Neural cell (in vitro differentiated cells): ENCODE measurements around the gene GPR152. TPM values are rescaled to one million over a fixed set of nuclear protein-coding genes. Genes with fewer than 3 reads are reported as not detected.

Experiments
- H2AFZ ChIP-seq: fragments of 200-600, 300-800 bp; sonication (generic), shearing (Covaris generic); 2 replicates; pipeline ENCODE4 v1.6.0; 2014; ENCODE audit warnings: low read depth, mild to moderate bottlenecking, antibody characterized with exemption, low read length, moderate library complexity
- H3F3A ChIP-seq: fragments of 200-600 bp; shearing (Covaris generic); 2 replicates; pipeline ENCODE4 v1.6.1; 2016; ENCODE audit warnings: mild to moderate bottlenecking, moderate library complexity, mixed read lengths, antibody characterized with exemption, low read length; ENCODE audit not compliant: insufficient read depth, poor library complexity, severe bottlenecking
- H3K27ac ChIP-seq: fragments of 200-600, 300-800 bp; sonication (generic), shearing (Covaris generic); 2 replicates; pipeline ENCODE4 v1.5.1; 2014; ENCODE audit warnings: mild to moderate bottlenecking, low read length, moderate library complexity
- H3K27me3 ChIP-seq: fragments of 300-800, 200-600 bp; sonication (generic), shearing (Covaris generic); 2 replicates; pipeline ENCODE4 v1.6.0; 2014; ENCODE audit warnings: mild to moderate bottlenecking, low read depth, low read length, moderate library complexity; ENCODE audit not compliant: insufficient read depth
- H3K36me3 ChIP-seq: fragments of 300-800, 200-600 bp; sonication (generic), shearing (Covaris generic); 2 replicates; pipeline ENCODE4 v1.5.1; 2014; ENCODE audit warnings: mild to moderate bottlenecking, antibody characterized with exemption, low read length, moderate library complexity; ENCODE audit not compliant: insufficient read depth
- H3K4me2 ChIP-seq: fragments of 300-800, 200-600 bp; sonication (generic), shearing (Covaris generic); 2 replicates; pipeline ENCODE4 v1.6.0; 2014; ENCODE audit warnings: mild to moderate bottlenecking, low read length
- H3K4me3 ChIP-seq: fragments of 300-800, 200-600 bp; sonication (generic), shearing (Covaris generic); 2 replicates; pipeline ENCODE4 v1.5.1; 2014; ENCODE audit warnings: mild to moderate bottlenecking, low read length, moderate library complexity
- H3K79me2 ChIP-seq: fragments of 200-600 bp; shearing (Covaris generic); replicated peaks from 2 replicates; pipeline ENCODE4 v1.6.0; 2014; ENCODE audit warnings: mild to moderate bottlenecking, low read length, moderate library complexity; ENCODE audit not compliant: insufficient read depth
- H3K9ac ChIP-seq: fragments of 300-800, 200-600 bp; sonication (generic), shearing (Covaris generic); 2 replicates; pipeline ENCODE4 v1.6.1; 2016; ENCODE audit warnings: mild to moderate bottlenecking, low read length, mixed read lengths
- H3K9me2 ChIP-seq: fragments of 200-600 bp; shearing (Covaris generic); 2 replicates; pipeline ENCODE4 v1.6.1; 2016; ENCODE audit warnings: mild to moderate bottlenecking, low read length, mixed read lengths; ENCODE audit not compliant: insufficient read depth
- H3K9me3 ChIP-seq: fragments of 200-600, 300-800 bp; sonication (generic), shearing (Covaris generic); 2 replicates; pipeline ENCODE4 v1.6.1; 2016; ENCODE audit warnings: mild to moderate bottlenecking, mixed run types, low read length, moderate library complexity, mixed read lengths
- H4K20me1 ChIP-seq: fragments of 200-600 bp; shearing (Covaris generic); 2 replicates; pipeline ENCODE4 v1.6.1; 2016; ENCODE audit warnings: mild to moderate bottlenecking, mixed run types; ENCODE audit not compliant: insufficient read depth
- EP300 ChIP-seq: fragments of 450-650 bp; conservative IDR thresholded peaks from 2 replicates; pipeline ENCODE4 v1.6.1; 2014; ENCODE audit warnings: antibody characterized with exemption, mild to moderate bottlenecking, moderate library complexity; ENCODE audit not compliant: poor library complexity, severe bottlenecking
- EZH2 ChIP-seq: fragments of 200-600, 300-800 bp; shearing (Covaris generic), sonication (generic); IDR thresholded peaks from 2 replicates; pipeline ENCODE4 v1.6.1; 2014; ENCODE audit warnings: antibody characterized with exemption, low read length, borderline replicate concordance, mild to moderate bottlenecking; ENCODE audit not compliant: insufficient read depth, poor library complexity, severe bottlenecking
- MXI1 ChIP-seq: fragments of 450-650 bp; conservative IDR thresholded peaks from 2 replicates; pipeline ENCODE4 v1.6.1; 2014; ENCODE audit warnings: antibody characterized with exemption, mild to moderate bottlenecking; ENCODE audit not compliant: poor library complexity, severe bottlenecking
- POLR2AphosphoS5 ChIP-seq: IDR thresholded peaks from 2 replicates; pipeline ENCODE4 v1.6.1; 2012
- RAD21 ChIP-seq: fragments of 450-650 bp; conservative IDR thresholded peaks from 2 replicates; pipeline ENCODE4 v1.6.1; 2014; ENCODE audit warnings: antibody characterized with exemption, mild to moderate bottlenecking, moderate library complexity
- SMC3 ChIP-seq: fragments of 450-650 bp; conservative IDR thresholded peaks from 2 replicates; pipeline ENCODE4 v1.6.1; 2014; ENCODE audit warnings: antibody characterized with exemption, mild to moderate bottlenecking, moderate library complexity; ENCODE audit not compliant: poor library complexity
- TAF1 ChIP-seq: IDR thresholded peaks from 2 replicates; pipeline ENCODE4 v1.6.1; 2012; ENCODE audit warnings: low read depth
- polyA plus RNA-seq: library from polyadenylated mRNA; depleted of rRNA; stranded (reverse); fragments of >200 nt; gene quantifications from 2 replicates; pipeline ENCODE4 v1.2.3, GENCODE V29; 2014
- TF ChIP-seq, protein P1 (sequence below): IDR thresholded peaks from 2 replicates; pipeline ENCODE4 v1.6.1; 2012; ENCODE audit warnings: borderline replicate concordance
- TF ChIP-seq, protein P2 (sequence below): fragments of 450-650 bp; IDR thresholded peaks from 2 replicates; pipeline ENCODE4 v1.5.1; 2014; ENCODE audit warnings: antibody characterized with exemption, mild to moderate bottlenecking, moderate library complexity; ENCODE audit not compliant: poor library complexity, severe bottlenecking

Gene GPR152
- polyA plus RNA-seq, 1 donor from 2014 or later, result not detected

DNA sequence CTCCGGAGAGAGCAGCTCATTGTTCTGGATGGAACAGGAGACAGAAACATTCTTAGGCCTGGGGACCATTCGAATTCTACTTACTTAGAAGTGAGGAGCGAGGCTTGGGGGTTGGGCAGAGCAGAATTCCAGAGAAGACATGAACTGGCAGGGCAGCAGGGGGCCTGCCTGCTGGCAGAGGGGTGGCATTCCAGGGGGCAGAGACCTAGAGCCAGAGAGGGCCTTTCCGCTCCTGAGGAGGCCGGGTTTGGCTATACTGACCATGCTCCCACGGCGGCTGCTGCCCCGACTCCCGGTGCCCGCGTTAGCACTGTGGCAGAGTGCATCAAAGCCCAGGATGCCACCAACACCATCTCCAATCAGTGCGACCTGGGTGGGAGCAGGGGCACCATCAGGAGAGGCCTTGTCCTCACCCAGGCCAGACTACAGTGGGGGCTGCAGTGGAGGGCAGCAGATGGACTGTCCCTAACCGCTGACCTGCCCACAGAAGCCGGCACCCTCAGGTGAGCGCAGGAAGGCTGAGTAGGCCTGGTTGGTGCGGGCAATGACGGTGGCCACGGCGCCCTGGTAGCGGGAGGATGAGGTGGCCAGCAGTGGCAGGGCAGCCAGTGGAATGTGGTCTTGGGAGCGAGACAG lies 45.2 kb upstream of the GPR152 start:
- no peaks in the 10 kb centered on the region for H3K27me3 ChIP-seq
- no peak overlapping the region for H3K27ac ChIP-seq
- H3K4me3 ChIP-seq, result no peak overlapping the region
- no peak overlapping the region for H3K4me2 ChIP-seq
- H3K79me2 ChIP-seq, result peaks cover 4% of the 10 kb centered on the region
- no peak overlapping the region for H2AFZ ChIP-seq
- no peaks in the 10 kb centered on the region for H3F3A ChIP-seq
- TF ChIP-seq, protein P1, sequence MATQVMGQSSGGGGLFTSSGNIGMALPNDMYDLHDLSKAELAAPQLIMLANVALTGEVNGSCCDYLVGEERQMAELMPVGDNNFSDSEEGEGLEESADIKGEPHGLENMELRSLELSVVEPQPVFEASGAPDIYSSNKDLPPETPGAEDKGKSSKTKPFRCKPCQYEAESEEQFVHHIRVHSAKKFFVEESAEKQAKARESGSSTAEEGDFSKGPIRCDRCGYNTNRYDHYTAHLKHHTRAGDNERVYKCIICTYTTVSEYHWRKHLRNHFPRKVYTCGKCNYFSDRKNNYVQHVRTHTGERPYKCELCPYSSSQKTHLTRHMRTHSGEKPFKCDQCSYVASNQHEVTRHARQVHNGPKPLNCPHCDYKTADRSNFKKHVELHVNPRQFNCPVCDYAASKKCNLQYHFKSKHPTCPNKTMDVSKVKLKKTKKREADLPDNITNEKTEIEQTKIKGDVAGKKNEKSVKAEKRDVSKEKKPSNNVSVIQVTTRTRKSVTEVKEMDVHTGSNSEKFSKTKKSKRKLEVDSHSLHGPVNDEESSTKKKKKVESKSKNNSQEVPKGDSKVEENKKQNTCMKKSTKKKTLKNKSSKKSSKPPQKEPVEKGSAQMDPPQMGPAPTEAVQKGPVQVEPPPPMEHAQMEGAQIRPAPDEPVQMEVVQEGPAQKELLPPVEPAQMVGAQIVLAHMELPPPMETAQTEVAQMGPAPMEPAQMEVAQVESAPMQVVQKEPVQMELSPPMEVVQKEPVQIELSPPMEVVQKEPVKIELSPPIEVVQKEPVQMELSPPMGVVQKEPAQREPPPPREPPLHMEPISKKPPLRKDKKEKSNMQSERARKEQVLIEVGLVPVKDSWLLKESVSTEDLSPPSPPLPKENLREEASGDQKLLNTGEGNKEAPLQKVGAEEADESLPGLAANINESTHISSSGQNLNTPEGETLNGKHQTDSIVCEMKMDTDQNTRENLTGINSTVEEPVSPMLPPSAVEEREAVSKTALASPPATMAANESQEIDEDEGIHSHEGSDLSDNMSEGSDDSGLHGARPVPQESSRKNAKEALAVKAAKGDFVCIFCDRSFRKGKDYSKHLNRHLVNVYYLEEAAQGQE, result no peak
- TF ChIP-seq SMC3 (no peak), EP300 (no peak), RAD21 (no peak), EZH2 (no peak), TAF1 (no peak), POLR2AphosphoS5 (no peak), MXI1 (no peak)
- TF ChIP-seq, protein P2, sequence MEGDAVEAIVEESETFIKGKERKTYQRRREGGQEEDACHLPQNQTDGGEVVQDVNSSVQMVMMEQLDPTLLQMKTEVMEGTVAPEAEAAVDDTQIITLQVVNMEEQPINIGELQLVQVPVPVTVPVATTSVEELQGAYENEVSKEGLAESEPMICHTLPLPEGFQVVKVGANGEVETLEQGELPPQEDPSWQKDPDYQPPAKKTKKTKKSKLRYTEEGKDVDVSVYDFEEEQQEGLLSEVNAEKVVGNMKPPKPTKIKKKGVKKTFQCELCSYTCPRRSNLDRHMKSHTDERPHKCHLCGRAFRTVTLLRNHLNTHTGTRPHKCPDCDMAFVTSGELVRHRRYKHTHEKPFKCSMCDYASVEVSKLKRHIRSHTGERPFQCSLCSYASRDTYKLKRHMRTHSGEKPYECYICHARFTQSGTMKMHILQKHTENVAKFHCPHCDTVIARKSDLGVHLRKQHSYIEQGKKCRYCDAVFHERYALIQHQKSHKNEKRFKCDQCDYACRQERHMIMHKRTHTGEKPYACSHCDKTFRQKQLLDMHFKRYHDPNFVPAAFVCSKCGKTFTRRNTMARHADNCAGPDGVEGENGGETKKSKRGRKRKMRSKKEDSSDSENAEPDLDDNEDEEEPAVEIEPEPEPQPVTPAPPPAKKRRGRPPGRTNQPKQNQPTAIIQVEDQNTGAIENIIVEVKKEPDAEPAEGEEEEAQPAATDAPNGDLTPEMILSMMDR, result no peak
- no peaks in the 10 kb centered on the region for H3K9me2 ChIP-seq
- no peaks in the 10 kb centered on the region for H4K20me1 ChIP-seq
- H3K9ac ChIP-seq, result no peak overlapping the region
- no peaks in the 10 kb centered on the region for H3K9me3 ChIP-seq
- no peaks in the 10 kb centered on the region for H3K36me3 ChIP-seq

DNA sequence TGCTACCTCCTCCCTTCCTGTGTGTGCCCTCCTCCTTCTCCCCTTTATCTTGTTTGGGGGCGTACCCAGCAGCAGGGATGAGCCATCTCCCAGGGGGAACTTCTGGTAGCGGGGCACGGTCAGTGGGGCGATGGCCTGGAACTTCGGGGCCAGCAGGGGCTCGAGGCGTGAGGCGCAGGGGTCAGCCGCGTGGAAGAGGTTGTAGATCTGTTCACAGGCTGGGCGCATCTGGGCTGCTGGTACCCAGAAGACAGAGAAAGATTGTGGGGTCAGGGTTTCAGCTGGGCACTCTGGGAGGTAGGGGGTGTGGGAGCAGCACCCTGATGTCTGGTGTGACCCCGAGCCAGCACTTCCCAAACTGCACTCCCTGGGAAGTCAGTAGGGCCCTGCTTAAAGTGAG lies 43.6 kb upstream of the GPR152 start:
- H4K20me1 ChIP-seq, result no peaks in the 10 kb centered on the region
- no peak overlapping the region for H3K4me2 ChIP-seq
- no peaks in the 10 kb centered on the region for H3F3A ChIP-seq
- H3K4me3 ChIP-seq, result no peak overlapping the region
- H3K79me2 ChIP-seq, result no peaks in the 10 kb centered on the region
- no peaks in the 10 kb centered on the region for H3K36me3 ChIP-seq
- H3K9ac ChIP-seq, result no peak overlapping the region
- H3K27me3 ChIP-seq, result no peaks in the 10 kb centered on the region
- TF ChIP-seq POLR2AphosphoS5, result no peak
- TF ChIP-seq, protein P1, result no peak
- TF ChIP-seq SMC3, result no peak
- no peak for TF ChIP-seq EP300
- TF ChIP-seq TAF1, result no peak
- TF ChIP-seq EZH2, result no peak
- TF ChIP-seq MXI1, result no peak
- no peaks in the 10 kb centered on the region for H3K9me2 ChIP-seq
- H2AFZ ChIP-seq, result no peak overlapping the region
- no peak overlapping the region for H3K27ac ChIP-seq
- H3K9me3 ChIP-seq, result no peaks in the 10 kb centered on the region
